Keratinocyte (primary cell): ENCODE data around the gene SHISA2. TPM values are rescaled to one million over a fixed set of nuclear protein-coding genes. Genes with fewer than 3 reads are reported as not detected.

Source experiments
- DNase-seq: peaks from one replicate; pipeline ENCODE4 v3.0.0-alpha.2; 2011; ENCODE audit warnings: low read depth, missing footprints, low spot score
- FAIRE-seq: peaks from 2 replicates; lab custom pipeline; 2011; peaks lifted over from hg19 to GRCh38; lab: Jason Lieb, UNC
- H2AFZ ChIP-seq: 2 replicates; pipeline ENCODE4 v1.6.0; 2012; ENCODE audit warnings: low read length, control low read depth, inconsistent platforms; ENCODE audit not compliant: control insufficient read depth
- H3K27ac ChIP-seq: 2 replicates; pipeline ENCODE4 v1.5.1; 2011; ENCODE audit warnings: low read length; ENCODE audit not compliant: control insufficient read depth, insufficient read depth
- H3K27me3 ChIP-seq: 3 replicates; pipeline ENCODE4 v1.6.0; 2011; ENCODE audit warnings: low read length; ENCODE audit not compliant: control insufficient read depth, insufficient read depth; ENCODE audit errors: extremely low read depth
- H3K36me3 ChIP-seq, 2 experiments: 2 replicates in 1 of 2; 3 replicates in 1 of 2; pipeline ENCODE4 v1.5.1; 2011; ENCODE audit warnings: low read length in 2 of 2, mild to moderate bottlenecking in 1 of 2; ENCODE audit not compliant: control insufficient read depth in 2 of 2, insufficient read depth in 2 of 2; ENCODE audit errors: extremely low read depth in 1 of 2
- H3K4me1 ChIP-seq: 3 replicates; pipeline ENCODE4 v1.5.1; 2011; ENCODE audit warnings: low read length; ENCODE audit not compliant: control insufficient read depth, insufficient read depth; ENCODE audit errors: extremely low read depth
- H3K4me2 ChIP-seq: 3 replicates; pipeline ENCODE4 v1.6.0; 2011; ENCODE audit warnings: low read depth, low read length; ENCODE audit not compliant: control insufficient read depth, insufficient read depth; ENCODE audit errors: extremely low read depth
- H3K4me3 ChIP-seq, 3 experiments: fragments of 200-600 bp in 1 of 3; sonication (generic) in 1 of 3; 2 replicates in 2 of 3; 3 replicates in 1 of 3; pipeline ENCODE4 v1.5.1; 2011 to 2016; ENCODE audit warnings: low read length in 3 of 3, mild to moderate bottlenecking in 3 of 3, control low read depth in 2 of 3, inconsistent platforms in 1 of 3, low read depth in 1 of 3, mixed read lengths in 1 of 3, mixed run types in 1 of 3, moderate library complexity in 1 of 3; ENCODE audit not compliant: control insufficient read depth in 2 of 3, insufficient read depth in 2 of 3; ENCODE audit errors: extremely low read depth in 1 of 3
- H3K79me2 ChIP-seq: 2 replicates; pipeline ENCODE4 v1.6.0; 2012; ENCODE audit warnings: low read length; ENCODE audit not compliant: control insufficient read depth, insufficient read depth
- H3K9ac ChIP-seq: 3 replicates; pipeline ENCODE4 v1.6.0; 2011; ENCODE audit warnings: low read length; ENCODE audit not compliant: control insufficient read depth, insufficient read depth; ENCODE audit errors: extremely low read depth
- H3K9me1 ChIP-seq: 3 replicates; pipeline ENCODE4 v1.6.0; 2011; ENCODE audit warnings: low read length; ENCODE audit not compliant: control insufficient read depth, insufficient read depth; ENCODE audit errors: extremely low read depth
- H3K9me3 ChIP-seq: 2 replicates; pipeline ENCODE4 v1.5.1; 2012; ENCODE audit warnings: low read depth, low read length; ENCODE audit not compliant: control insufficient read depth
- H4K20me1 ChIP-seq: 3 replicates; pipeline ENCODE4 v1.6.0; 2011; ENCODE audit warnings: low read length; ENCODE audit not compliant: control insufficient read depth, insufficient read depth; ENCODE audit errors: extremely low read depth
- CTCF ChIP-seq, 3 experiments: IDR thresholded peaks in 1 of 3; conservative IDR thresholded peaks in 1 of 3; optimal IDR thresholded peaks in 1 of 3; 2 replicates in 2 of 3; 3 replicates in 1 of 3; pipeline versions ENCODE3 to v1.5.1; 2011; ENCODE audit warnings: low read length in 3 of 3, mild to moderate bottlenecking in 3 of 3, moderate library complexity in 2 of 3, control low read depth in 1 of 3, inconsistent platforms in 1 of 3; ENCODE audit not compliant: insufficient read depth in 2 of 3; ENCODE audit errors: extremely low read depth in 1 of 3
- EZH2 ChIP-seq: IDR thresholded peaks from one replicate; pipeline ENCODE4 v1.6.1; 2012; ENCODE audit warnings: inconsistent platforms, mild to moderate bottlenecking, low read length, moderate library complexity
- dilution Hi-C: fragments of 300-500 bp; cut with MboI; formaldehyde crosslinking; loops from one replicate; pipeline ENCODE4 v1.7.0; 2020; ENCODE audit warnings: low sequenced_read_pairs; ENCODE audit not compliant: extremely low pct_ligation_motif_present
- polyA plus RNA-seq, 5 experiments: library from polyadenylated mRNA; depleted of rRNA in 3 of 5; stranded (reverse) in 3 of 5; stranded (forward) in 1 of 5; unstranded in 1 of 5; fragments of >200 nt; gene quantifications; 1 replicate in 1 of 5; 2 replicates in 3 of 5; 3 replicates in 1 of 5; pipeline versions ENCODE4 v1.2.1 to v1.2.3, GENCODE V29; 2011 to 2012; ENCODE audit warnings: missing spikeins in 2 of 5, low read depth in 1 of 5, low replicate concordance in 1 of 5

SHISA2 gene
- polyA plus RNA-seq, 1 donor (not counting 4 experiments of a cell fraction or from before 2014, with no cell fraction given), result 0.18 TPM

GRCh38 chr13:26046639-26047038 lies 5.2 kb downstream of the SHISA2 start:
- Histone ChIP-seq H3K9me1 (no peaks in the 10 kb centered on the region), H3K4me3 (no peak overlapping the region), H3K79me2 (no peaks in the 10 kb centered on the region), H3K36me3 (no peaks in the 10 kb centered on the region), H3K27me3 (peaks cover 41% of the 10 kb centered on the region), H3K9me3 (no peaks in the 10 kb centered on the region), H2AFZ (no peak overlapping the region), H3K4me2 (no peak overlapping the region), H4K20me1 (no peaks in the 10 kb centered on the region), H3K4me1 (peaks cover 8% of the 10 kb centered on the region), H3K27ac (no peak overlapping the region), H3K9ac (no peak overlapping the region)
- FAIRE-seq (no peak), DNase-seq (no peak)
- no peak for TF ChIP-seq EZH2
- no peak for TF ChIP-seq CTCF (optimal IDR thresholded peaks at IDR 0.05 in 1 of 3, IDR thresholded peaks at IDR 0.05 in 1 of 3, conservative IDR thresholded peaks at IDR 0.05 in 1 of 3; ENCODE audit: extremely low read depth in 1 of 3, insufficient read depth in 2 of 3, low read length in 3 of 3)
- dilution Hi-C loops, result no loop called here

GRCh38 chr13:26045142-26045541 lies 6.7 kb downstream of the SHISA2 start:
- H3K9me3 ChIP-seq, result no peaks in the 10 kb centered on the region
- H2AFZ ChIP-seq, result no peak overlapping the region
- no peak overlapping the region for H3K4me2 ChIP-seq
- DNase-seq (no peak), FAIRE-seq (no peak)
- H3K9me1 ChIP-seq, result no peaks in the 10 kb centered on the region
- H3K27ac ChIP-seq, result no peak overlapping the region
- H4K20me1 ChIP-seq, result no peaks in the 10 kb centered on the region
- H3K4me1 ChIP-seq, result peaks cover 8% of the 10 kb centered on the region
- TF ChIP-seq EZH2, result no peak
- TF ChIP-seq CTCF (optimal IDR thresholded peaks at IDR 0.05 in 1 of 3, IDR thresholded peaks at IDR 0.05 in 1 of 3, conservative IDR thresholded peaks at IDR 0.05 in 1 of 3; ENCODE audit: extremely low read depth in 1 of 3, insufficient read depth in 2 of 3, low read length in 3 of 3), result no peak
- no peak overlapping the region for H3K9ac ChIP-seq
- H3K79me2 ChIP-seq, result no peaks in the 10 kb centered on the region
- no peak overlapping the region for H3K4me3 ChIP-seq
- dilution Hi-C loops, result no loop called here
- H3K36me3 ChIP-seq, result no peaks in the 10 kb centered on the region
- H3K27me3 ChIP-seq, result peaks cover 26% of the 10 kb centered on the region
